Right hindlimb (tissue), 1 donor: ENCODE measurements around the gene ASTN2.
A peak's percentile ranks its signal among the peaks of the same experiment; 100 is the strongest.

Source experiments
- DNase-seq: peaks from one replicate; pipeline ENCODE4 v3.0.0-alpha.2; 2018

The ASTN2 gene

DNA sequence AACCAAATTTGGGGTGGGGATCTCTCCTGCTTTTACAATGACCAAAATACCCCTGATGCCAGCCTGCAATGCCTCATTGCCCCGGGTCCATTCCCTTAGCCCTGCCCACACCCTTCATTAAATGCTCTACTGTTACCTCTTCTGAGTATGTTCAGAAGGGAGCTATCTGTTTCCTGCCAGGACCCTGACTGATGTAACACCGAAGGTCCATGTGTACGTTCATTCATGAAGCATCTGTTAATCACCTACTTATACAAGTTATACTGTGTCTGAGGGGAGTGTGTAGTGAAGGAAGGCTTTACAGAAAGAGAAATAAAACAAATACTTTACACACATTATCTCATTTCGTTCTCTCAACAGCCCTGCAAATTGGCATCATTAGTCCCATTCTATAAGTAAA, 51.9 kb downstream of the ASTN2 start:
- no peak for DNase-seq

DNA sequence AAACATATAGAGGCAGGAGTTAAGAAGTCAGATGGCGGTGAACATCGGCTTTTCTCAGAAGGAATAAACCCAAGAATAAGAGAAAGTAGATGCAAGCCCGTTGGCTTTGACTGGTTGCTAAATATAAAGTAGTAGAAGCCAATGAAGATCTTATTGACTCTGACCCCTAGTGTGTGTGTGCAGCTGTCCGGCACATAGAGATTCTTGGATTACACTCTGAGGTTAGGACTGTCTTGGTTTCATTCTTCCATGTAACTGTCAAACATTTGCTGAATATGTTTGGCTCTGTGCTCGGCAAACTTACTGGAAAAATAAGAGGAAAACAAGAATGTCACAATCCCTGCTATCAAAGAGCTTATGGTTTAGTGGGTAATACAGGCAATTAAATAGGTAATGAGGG, 54.9 kb downstream of the ASTN2 start:
- DNase-seq: no peak

DNA sequence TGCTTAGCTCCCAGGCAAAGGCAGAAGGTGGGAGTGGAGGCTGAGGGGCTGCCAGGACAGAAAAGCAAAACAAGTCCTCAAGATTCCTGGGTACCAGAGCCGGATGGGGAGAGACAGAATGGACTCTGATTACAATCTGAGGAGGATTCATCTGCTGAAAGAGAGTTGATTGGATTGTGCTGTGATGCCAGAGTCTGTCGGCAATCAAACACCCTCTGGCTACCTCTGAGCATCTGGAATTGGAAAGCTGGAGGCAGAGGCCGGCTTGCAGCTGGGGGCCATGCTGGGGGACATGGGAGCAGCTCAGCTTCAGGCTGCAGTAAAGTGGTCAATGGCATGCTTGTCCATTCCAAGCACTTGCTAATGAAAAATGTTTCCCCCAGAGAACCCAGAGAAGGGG, 59.3 kb downstream of the ASTN2 start:
- no peak for DNase-seq

DNA sequence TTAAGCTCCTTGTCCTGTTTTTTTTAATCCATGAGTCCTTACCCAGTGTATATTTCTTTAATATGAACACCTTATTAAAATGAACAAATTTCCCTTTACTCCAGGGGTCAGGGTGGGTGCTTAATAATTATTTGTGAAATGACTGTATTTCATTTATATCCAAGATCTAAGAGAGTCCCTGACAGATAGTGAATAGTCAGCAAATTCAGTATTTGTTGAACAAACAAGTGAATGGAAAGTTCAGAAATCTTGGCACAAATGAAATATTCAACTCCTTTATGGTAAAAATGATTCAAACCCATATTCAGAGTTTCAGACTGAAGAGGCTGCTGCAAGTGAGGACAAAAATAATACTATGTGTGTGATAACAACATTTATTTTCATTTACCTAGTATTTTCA, 59.9 kb downstream of the ASTN2 start:
- no peak for DNase-seq

DNA sequence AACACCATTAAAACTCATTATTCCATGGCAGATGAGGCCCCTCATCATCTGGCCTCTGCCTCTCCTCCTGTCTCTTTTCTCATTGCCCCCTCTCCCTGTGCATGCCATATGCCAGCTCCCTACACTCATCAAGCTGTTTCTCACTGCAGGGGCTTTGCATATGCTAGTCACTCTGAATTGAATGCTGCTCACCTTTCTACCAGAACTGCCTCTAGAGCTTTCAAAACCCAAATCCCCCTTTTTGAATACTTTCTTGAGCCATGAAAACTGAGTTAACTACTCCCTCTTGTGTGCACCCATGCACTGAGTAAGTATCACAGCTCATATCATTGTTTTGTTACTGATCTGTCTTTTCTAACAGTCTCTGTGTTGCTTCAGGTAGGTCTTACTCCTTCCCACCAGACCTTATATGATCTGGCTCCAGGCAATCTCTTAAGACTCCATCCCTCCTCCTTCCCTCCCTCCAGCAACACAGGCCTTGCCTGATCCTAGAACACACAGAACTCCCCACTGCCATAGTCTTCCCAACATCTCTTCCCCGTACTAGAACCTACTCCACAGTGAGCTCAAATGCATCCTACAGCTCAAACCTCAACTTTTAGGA, 60.5 kb downstream of the ASTN2 start:
- no peak for DNase-seq

DNA sequence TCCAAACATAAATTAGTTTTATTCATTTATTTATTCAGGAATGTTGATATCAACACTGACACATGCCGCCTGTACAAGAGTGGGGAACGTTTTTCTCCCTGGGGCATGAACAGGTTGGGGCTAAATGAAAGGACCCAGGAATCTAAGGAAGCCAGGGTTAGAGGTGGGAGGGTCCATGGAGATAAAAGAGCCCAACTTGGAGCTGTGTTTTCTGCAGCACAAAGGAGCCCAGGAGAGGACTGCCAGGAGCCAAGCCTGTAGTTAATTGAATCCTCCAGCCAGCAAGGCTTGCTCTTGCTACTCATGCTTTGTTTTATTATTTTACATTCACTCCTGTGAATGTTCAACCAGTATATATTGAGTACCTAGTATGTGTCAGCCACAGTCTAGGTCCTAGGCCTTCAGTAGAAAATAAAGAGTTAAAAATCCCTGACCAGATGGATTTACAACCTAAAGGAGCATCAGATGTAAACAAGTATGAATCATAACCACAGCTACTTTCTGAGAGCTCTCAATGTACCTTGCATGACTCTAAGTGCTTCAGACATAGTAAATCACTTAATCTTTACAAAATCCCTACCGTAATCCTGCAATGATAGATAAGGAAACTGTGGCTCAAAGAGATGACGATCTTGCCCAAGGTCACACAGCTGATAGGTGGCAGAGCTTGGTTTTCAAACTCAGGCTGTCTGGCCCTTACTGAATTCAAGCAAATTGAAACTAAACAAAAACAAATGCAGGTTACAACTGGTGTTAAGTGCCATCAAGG, 69.8 kb downstream of the ASTN2 start:
- DNase-seq: no peak

DNA sequence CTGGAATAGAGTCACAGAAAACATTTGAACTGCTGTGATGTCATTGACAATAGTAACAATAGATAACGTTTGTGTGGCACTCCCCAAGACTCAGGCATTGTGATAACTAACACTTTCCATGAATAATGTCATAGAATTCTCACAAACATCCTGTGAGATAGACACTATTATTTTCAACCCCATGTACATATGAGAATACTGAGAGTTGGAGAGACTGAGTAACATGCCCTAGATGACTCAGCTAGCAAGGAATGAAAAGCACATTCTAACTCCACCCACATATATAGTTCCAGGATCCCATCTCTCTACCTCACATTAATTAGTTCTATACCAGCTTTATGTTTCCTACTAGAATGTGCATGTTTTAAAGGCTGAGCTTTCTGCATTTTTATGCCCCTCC, 71.4 kb downstream of the ASTN2 start:
- DNase-seq: no peak

DNA sequence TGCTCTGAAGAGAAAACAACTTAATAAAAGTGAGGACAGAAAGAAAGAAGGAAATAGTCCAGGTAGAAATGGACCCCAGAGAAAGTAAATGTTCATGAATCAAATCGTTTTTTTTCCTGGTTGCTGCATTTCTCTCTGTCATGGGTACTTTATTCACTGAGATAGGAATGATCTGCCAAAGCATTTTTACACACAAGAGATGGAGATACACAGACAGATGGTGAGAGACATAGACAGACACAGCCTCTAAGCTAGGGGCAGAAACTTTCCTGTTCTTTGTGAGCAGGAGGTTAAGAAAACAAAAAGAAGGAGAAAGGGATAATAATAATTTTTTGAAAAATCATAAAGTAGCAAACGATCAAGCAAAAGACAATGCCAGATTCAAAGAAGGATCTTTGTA, 73.7 kb downstream of the ASTN2 start:
- DNase-seq: no peak

DNA sequence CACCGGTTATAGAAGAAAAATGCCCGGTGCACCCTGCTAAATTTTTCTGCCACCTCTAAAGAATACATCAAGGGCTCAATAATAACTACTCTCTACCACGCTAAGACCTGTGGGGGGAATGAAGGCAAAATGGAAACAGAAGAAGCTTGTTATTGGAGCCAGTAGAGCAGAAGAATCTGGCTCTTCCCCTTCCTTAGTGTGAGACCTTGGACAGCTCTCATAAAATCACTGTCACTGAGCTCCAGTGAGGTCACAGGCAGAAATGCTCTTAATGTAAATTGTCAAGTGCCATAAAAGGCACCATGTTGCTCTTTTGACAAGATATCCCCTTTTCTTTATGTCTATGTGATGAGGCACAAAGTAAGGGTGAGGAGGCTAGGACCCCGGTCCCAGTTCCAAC, 74.4 kb downstream of the ASTN2 start:
- no peak for DNase-seq

DNA sequence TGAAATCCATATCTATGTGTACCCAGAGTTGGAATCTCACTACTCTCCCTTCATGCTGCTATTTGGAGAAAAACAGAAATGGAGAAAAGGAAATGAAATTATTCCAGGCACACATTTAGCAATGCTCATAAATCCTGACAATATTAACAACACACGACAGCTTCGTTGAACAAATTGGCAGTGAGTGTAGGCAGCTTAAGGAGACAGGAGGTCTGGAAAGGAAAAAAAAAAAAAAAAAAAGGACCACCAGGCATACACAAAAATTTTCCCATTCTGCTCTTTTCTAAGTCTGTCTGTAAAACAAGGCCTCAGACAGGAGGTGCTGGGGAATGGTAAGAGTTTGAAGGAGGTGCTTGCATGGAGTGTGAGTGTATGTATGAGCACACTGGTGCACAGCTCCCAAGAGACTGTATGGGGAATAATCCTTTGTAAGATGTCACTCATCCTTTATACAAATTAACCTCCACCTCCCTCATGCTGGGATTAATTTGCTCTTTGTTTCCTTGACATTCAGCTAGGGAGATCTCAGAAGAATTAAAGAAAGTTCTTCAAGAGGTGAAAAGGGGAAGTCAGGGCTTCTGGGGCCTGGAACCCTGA, 78.9 kb downstream of the ASTN2 start:
- no peak for DNase-seq

DNA sequence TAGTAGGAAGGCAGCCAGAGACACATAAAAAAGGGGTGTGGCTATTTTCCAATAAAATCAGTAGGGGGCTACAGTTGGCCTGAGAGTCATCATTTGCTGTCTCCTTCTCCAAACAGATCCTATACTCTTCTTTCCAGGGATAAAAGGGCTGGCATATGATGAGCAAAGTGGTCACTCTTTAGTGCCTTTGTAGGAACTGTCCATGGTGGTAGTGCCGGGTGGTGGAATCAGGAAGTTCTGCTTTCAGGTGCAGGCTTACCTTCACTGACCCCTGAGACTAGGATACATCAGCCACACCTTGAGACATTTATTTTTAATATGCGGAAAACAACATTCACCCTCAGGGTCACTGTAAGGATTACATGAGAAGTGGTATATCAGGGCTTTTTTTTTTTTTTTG, 80.8 kb downstream of the ASTN2 start:
- no peak for DNase-seq

DNA sequence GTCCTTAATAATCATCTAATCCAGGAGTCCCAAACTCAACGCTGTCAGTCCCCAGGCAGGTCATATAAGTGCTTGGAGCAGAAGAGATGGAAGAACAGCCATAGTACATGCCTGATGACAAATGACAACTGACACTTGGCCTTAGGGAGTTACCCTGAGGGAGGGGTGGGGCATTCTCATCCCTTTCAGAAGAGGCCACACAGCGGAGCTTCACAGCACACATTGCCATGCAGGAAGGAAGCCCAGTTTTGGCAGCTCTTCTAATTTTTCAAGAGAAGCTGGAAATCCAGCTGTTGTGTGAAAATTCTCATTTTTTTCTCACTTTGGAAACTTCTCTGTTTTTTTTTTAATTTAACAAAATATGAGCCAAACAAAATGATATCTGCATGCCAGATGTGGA, 89.0 kb downstream of the ASTN2 start:
- DNase-seq: no peak

DNA sequence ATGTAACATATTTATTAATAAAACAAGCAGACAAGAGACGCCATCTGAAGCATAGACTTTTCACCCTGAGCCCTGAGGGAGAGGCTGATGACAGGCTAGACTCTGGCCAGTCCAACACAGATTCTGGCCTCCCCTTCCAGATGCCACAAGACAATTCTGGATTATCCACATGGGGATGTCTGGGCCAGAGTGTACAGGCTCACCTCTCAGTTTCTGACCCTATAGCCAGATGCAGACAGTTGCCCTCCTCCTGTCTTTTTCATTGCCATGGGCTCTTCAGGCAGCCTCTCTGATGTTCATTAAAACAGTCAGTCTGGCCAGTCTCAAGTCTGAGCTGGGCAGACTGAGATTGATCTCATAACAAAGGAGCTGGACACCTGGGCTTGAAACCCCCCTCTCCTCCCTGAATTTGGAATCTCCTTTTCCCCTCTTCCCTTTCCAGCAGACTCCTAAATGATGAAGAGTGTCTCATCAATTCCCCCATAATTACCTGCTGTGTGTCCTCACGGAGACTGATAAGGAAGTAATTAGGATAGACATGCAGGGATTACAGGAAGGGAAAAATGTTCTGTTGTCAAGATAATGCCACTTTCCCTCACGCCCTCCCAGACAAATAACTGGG, 89.6 kb downstream of the ASTN2 start:
- DNase-seq: no peak

DNA sequence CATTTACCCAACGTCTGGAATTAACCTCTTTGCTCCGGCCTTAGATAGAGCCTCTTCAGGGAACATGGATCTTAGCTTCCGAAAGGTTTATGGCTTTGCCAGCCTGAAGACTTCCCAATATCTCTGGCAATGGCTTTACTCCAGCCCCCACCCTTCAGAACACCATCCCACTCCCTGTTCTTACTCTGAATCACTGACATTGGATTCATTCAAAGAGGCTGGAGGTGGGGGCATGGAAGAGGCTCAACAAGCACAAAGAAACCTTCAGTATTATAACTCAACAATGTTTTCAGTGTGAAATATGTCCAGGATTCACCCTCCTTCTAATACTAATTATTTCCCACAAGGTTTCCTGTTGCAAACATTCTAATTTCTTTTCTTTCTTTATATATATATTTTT, 91.5 kb downstream of the ASTN2 start:
- DNase-seq: no peak

DNA sequence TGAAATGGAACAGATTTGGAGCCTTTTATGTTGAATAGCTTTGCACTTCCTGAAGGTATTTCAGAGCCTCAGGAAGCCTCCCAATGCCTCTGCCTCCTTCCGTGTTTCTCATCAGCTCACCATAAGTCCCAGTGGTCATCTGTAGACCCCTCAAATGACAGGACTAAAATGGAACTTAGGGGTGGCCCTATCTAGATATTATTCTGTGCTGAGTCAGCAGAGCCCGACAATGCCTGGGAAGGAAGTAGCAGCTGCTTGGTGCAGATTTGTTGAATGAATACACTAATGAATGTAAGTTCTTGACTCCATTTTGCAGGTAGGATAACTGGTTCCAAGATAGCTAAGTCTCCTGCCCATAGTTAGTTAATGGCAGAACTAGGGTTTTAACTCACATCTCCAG, 97.7 kb downstream of the ASTN2 start:
- DNase-seq: no peak

DNA sequence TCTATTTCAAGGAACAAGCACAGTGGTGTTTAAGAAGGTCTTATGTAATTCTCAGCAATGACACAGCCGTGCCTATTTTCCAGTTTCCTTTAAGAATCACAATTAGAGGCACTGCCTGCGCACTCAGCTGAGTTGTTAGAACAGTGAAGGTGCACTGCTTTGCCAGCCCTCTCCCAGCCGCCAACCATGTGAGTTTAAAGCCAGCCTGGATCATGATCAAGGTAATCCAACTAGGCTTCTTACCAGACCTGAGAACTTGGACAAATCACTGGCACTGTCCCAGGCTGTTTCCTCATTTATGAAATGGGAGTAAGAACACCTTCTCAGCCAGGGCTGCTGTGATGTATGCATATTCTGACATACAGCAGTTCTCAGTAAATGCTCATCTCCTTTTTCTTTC, 99.6 kb downstream of the ASTN2 start:
- DNase-seq: peak; percentile 29

DNA sequence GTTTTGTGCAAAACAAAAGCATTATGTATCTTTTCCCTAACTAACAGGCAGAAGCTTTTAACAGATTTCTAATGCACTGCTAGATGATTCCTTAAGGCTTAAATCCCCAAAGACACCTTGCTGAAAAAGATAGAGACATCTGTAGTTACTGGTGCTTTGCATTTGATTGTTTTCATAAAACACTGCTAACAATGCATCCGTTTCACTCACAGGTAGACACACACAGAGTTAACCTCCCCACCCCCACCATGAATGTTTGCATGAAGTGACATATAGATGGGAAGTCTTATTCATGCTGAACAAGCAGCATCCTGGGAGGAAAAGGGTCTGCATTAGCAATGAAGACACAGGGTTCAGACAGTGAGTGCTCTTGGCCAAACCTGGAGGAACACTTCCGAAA, 100.9 kb downstream of the ASTN2 start:
- DNase-seq: no peak

DNA sequence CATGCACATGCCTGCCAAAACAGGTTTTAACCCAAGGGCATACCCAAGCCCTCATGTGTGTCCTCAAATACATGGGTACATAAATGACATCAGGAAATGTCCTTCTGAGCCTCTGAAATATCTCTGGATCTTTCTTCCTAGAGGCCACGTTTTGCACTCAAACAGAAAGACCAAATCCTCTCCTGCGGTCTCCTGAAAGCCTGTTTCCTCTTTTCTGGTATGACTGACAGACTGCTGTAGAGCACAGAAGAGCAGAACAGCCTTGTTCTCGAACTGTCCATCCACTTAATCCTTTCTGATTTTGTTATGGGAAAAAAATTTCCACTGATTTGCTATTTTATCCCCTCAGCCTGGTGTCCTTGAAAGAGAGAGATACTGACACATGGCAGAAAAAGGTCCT, 107.2 kb downstream of the ASTN2 start:
- no peak for DNase-seq

DNA sequence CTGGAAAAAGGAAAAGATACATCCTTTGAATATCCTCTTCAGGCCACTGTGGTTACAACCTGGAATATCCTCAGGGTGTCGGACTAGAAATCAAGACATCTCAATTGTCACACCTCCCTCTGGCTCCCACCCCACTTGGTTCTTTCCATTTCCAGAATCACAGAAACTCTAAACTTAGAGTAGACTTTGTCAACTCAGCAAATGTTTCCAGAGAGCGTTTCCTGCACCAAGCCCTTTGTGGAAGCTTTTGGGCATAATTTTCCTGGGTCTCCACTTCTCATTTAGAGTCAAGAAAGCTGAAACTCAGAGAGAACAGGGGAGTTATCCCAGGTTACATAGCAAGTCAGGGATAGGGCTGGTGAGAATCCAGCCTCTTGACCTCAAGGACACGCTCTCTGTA, 108.8 kb downstream of the ASTN2 start:
- DNase-seq: no peak

DNA sequence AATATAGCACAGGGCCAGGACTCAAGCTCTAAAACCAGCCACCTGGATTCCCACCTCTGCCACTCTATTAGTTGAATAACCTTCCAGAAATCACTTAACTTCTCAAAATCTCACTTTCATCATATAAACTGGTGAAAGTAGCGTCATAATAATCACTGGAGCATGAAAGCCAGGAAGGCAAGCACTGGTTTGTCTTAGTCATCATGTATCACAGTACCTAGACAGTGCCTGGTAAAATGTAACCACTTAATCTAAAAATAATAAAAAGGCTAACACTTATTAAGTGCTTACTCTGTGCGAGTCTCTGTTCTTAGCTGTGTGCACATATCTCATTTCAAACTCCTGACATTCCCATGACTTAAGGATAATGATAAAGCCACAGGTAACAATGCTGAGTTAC, 109.4 kb downstream of the ASTN2 start:
- DNase-seq: no peak

DNA sequence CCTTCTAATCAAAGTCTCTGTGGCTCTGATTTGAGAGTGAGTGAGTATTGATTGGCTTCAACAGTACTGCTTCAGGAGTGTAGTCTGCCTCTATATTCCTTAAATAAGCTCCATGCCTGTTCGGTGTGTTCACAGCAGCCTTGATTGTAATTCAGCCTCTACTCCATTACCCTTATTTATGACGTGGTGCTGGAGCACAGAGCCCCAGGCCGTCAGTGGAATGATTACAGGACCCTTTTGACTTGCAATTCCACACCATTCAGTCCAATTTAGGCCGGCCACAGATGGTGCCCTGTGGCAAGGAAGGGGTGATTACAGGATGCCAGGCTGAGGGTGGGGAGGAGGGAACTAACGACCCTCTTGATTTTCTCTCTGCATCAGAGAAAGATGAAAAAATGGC, 110.3 kb downstream of the ASTN2 start:
- no peak for DNase-seq

DNA sequence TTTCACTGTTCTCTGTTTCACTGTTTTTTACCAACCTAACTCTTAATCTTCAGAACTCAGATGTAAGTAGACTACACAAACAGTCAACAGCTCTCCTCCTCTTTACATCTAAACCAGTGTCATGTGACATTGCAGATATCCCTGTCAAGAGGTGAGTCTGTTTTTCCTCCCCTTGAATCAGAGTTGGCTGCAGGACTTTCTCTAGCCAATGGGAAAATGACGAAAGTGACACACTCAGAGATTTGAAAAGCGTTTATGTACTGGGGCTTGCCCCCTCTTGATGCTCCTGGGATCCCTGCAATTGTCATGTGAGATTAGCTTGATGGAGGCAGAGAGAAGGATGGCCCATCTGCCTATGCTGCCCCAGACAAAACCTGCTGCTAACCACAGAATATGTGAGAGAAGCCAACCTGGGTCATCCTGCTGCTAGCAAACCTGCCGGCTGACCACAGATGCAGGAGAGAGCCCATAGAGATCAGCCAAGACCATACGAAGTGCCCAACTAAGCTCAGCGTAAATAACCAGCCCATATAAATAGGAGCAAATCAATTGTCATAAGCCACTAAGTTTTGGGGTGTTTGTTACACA, 111.1 kb downstream of the ASTN2 start:
- no peak for DNase-seq

DNA sequence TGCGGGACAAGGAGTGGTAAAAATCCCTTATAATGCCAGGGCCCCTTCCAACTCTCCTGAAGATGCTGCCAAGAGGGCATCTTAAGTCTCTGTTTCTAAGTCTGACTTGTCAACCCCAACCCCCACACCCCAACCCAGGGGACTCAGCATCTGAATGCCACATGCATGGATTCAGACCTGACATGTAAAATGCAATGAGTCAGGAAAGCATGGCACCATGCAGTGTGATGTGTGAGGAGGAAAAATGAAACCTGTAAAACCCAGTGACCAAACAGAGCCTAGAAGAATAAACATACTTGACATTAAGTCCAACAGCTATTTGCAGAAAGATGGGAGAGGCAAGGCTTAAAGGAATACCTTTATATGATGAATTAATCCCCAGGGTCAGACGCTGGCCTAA, 112.4 kb downstream of the ASTN2 start:
- DNase-seq: no peak
